Stomach (tissue), 9 donors: ENCODE measurements around the gene UBE2I. TPM values are rescaled to one million over a fixed set of nuclear protein-coding genes. Genes with fewer than 3 reads are reported as not detected.

ENCODE experiments used
- DNase-seq, 2 donors: peaks; one replicate each; pipeline versions ENCODE4 v3.0.0 to v3.0.0-alpha.2; 2013 to 2019
- H3K27ac ChIP-seq, 5 donors: fragments of 200-600 bp in 4 of 5; sonication (generic) in 4 of 5; one replicate each; pipeline ENCODE4 v1.5.1; 2013 to 2019; ENCODE audit warnings: mild to moderate bottlenecking in 1 of 5, moderate library complexity in 1 of 5
- H3K27me3 ChIP-seq, 3 donors: fragments of 200-600 bp; sonication (generic); one replicate each; pipeline ENCODE4 v1.5.1; 2017 to 2019; ENCODE audit warnings: mixed run types in 1 of 3
- H3K36me3 ChIP-seq, 4 donors: fragments of 200-600 bp; sonication (generic); 1 replicate in 3 of 4; 2 replicates in 1 of 4; pipeline ENCODE4 v1.5.1; 2016 to 2019
- H3K4me1 ChIP-seq, 4 donors: fragments of 200-600 bp; sonication (generic); one replicate each; pipeline ENCODE4 v1.5.1; 2016 to 2019
- H3K4me3 ChIP-seq, 4 donors: fragments of 200-600 bp; sonication (generic) in 3 of 4; one replicate each; pipeline ENCODE4 v1.5.1; 2016 to 2019; ENCODE audit warnings: mild to moderate bottlenecking in 1 of 4
- H3K9me3 ChIP-seq, 4 donors: fragments of 200-600 bp; sonication (generic); one replicate each; pipeline ENCODE4 v1.5.1; 2016 to 2019
- CTCF ChIP-seq, 7 experiments: fragments of 450-650 bp in 4 of 7; fragments of 200-600 bp in 3 of 7; sonication (generic) in 3 of 7; IDR thresholded peaks; one replicate each; pipeline ENCODE4 v1.5.1; 2016 to 2019; ENCODE audit warnings: antibody characterized with exemption in 7 of 7, control low read depth in 2 of 7, mild to moderate bottlenecking in 1 of 7
- EP300 ChIP-seq: sonication (generic); formaldehyde crosslinking; IDR thresholded peaks from one replicate; pipeline ENCODE4 v1.6.1; 2017; ENCODE audit warnings: antibody characterized with exemption
- POLR2A ChIP-seq, 4 donors: fragments of 450-650 bp; IDR thresholded peaks; one replicate each; pipeline ENCODE4 v1.6.1; 2016; ENCODE audit warnings: antibody characterized with exemption in 4 of 4, control low read depth in 2 of 4, mild to moderate bottlenecking in 1 of 4, moderate library complexity in 1 of 4
- POLR2AphosphoS5 ChIP-seq, 3 donors: sonication (generic); formaldehyde crosslinking; IDR thresholded peaks; one replicate each; pipeline ENCODE4 v1.6.1; 2016; ENCODE audit warnings: antibody characterized with exemption in 3 of 3
- WGBS, 5 donors: extraction: QIAGEN DNeasy Blood & Tissue Kit in 3 of 5; methylation state at CpG; one replicate each; pipeline versions ENCODE4 v1.1.5 to v1.1.7; 2013 to 2018; 5-methylcytosine and 5-hydroxymethylcytosine counted together
- intact Hi-C: fragments of 100-400 bp; cut with DNase I; formaldehyde crosslinking; loops from one replicate; pipeline ENCODE4 v1.15.1; 2023; ENCODE audit warnings: low total_unique reads
- polyA plus RNA-seq, 3 donors: library from polyadenylated mRNA; stranded (reverse); fragments of 200-250 nt; gene quantifications; one replicate each; pipeline ENCODE4 v1.2.3, GENCODE V29; 2013
- total RNA-seq, 5 donors: library from RNA; depleted of rRNA; stranded (reverse); fragments of >200 nt; gene quantifications; one replicate each; pipeline versions ENCODE4 v1.1.0 to v1.2.3, GENCODE V29; 2014 to 2016
- donor health status: healthy with polysubstance abuse.
- donor health status: Bipolar disorder and iron deficiency.
- donor health status: healthy.

Gene UBE2I
- total and polyA plus RNA-seq, 8 donors, result 42.0 to 71.0 (median 46.7) TPM

GRCh38 chr16:1281517-1281916 lies 27.9 kb upstream of the UBE2I start:
- TF ChIP-seq CTCF (IDR thresholded peaks at IDR 0.05) (no peak), POLR2AphosphoS5 (IDR thresholded peaks at IDR 0.05) (no peak), POLR2A (IDR thresholded peaks at IDR 0.05) (no peak), EP300 (no peak)

GRCh38 chr16:1282324-1282973 lies 27.0 kb upstream of the UBE2I start:
- Histone ChIP-seq H3K4me3 (no peak overlapping the region), H3K4me1 (no peaks in the 10 kb centered on the region), H3K27ac (no peak overlapping the region), H3K9me3 (no peaks in the 10 kb centered on the region), H3K27me3 (peaks cover 6 to 85% (median 30%) of the 10 kb centered on the region in 3 donors), H3K36me3 (no peaks in the 10 kb centered on the region)
- intact Hi-C loops, result no loop called here
- TF ChIP-seq POLR2A (IDR thresholded peaks at IDR 0.05), result no peak
- no peak for TF ChIP-seq EP300
- no peak for TF ChIP-seq POLR2AphosphoS5 (IDR thresholded peaks at IDR 0.05)
- TF ChIP-seq CTCF (IDR thresholded peaks at IDR 0.05), result no peak
- 65 to 79% (median 71%) methylated on average over 11 to 17 of the region's 17 CpGs for WGBS, 5 donors
- no peak for DNase-seq

More at GRCh38 chr16:1281517-1281916, 27.9 kb upstream of the UBE2I start:
- Histone ChIP-seq H3K36me3 (no peaks in the 10 kb centered on the region), H3K27ac (no peak overlapping the region), H3K27me3 (peaks cover 7 to 85% (median 35%) of the 10 kb centered on the region in 3 donors), H3K4me3 (no peak overlapping the region), H3K9me3 (no peaks in the 10 kb centered on the region), H3K4me1 (no peaks in the 10 kb centered on the region)
- intact Hi-C loops, result no loop called here
- DNase-seq, result no peak
- 67 to 80% (median 74%) methylated on average over 11 to 16 of the region's 16 CpGs for WGBS, 5 donors

GRCh38 chr16:1283296-1283695 lies 26.1 kb upstream of the UBE2I start:
- Histone ChIP-seq H3K9me3 (no peaks in the 10 kb centered on the region), H3K27ac (no peak overlapping the region), H3K4me3 (no peak overlapping the region), H3K36me3 (no peaks in the 10 kb centered on the region), H3K4me1 (peaks cover 0 to 4% (median 0%) of the 10 kb centered on the region in 4 donors), H3K27me3 (peaks cover 13 to 85% (median 30%) of the 10 kb centered on the region in 3 donors)
- intact Hi-C loops, result no loop called here
- no peak for DNase-seq
- 55 to 59% (median 57%) methylated on average over 17 of the region's 17 CpGs for WGBS, 5 donors
- TF ChIP-seq CTCF (IDR thresholded peaks at IDR 0.05) (no peak), POLR2A (IDR thresholded peaks at IDR 0.05) (no peak), POLR2AphosphoS5 (IDR thresholded peaks at IDR 0.05) (no peak), EP300 (no peak)

GRCh38 chr16:1283996-1284616 lies 25.3 kb upstream of the UBE2I start:
- Histone ChIP-seq H3K9me3 (no peaks in the 10 kb centered on the region), H3K4me3 (no peak overlapping the region), H3K27me3 (peaks cover 20 to 85% (median 30%) of the 10 kb centered on the region in 3 donors), H3K27ac (no peak overlapping the region), H3K4me1 (peaks cover 0 to 10% (median 3%) of the 10 kb centered on the region in 4 donors), H3K36me3 (no peaks in the 10 kb centered on the region)
- intact Hi-C loops, result no loop called here
- no peak for DNase-seq
- 68 to 83% (median 78%) methylated on average over 10 to 16 of the region's 16 CpGs for WGBS, 5 donors
- TF ChIP-seq POLR2AphosphoS5 (IDR thresholded peaks at IDR 0.05), result no peak
- TF ChIP-seq POLR2A (IDR thresholded peaks at IDR 0.05), result no peak
- TF ChIP-seq EP300, result no peak
- no peak for TF ChIP-seq CTCF (IDR thresholded peaks at IDR 0.05)
